ENCODE measurements around the gene REM2.

- TF ChIP-seq CTCF (IDR thresholded peaks at IDR 0.05) (no peak), POLR2A (IDR thresholded peaks at IDR 0.05) (no peak)
Observed at GRCh38 chr14:22866874-22867273, 16.1 kb upstream of the REM2 start.

All from esophagus squamous epithelium (tissue), 4 donors.